Measurements from ENCODE around the gene TMEM30A.

The TMEM30A gene

GRCh38 chr6:75284632-75285282 is at the start of gene TMEM30A:
TMEM30A (minus strand) TSS chr6:75284792; CDS start chr6:75284638, 154 bp downstream.
- peak; percentile 94 for DNase-seq

DNA sequence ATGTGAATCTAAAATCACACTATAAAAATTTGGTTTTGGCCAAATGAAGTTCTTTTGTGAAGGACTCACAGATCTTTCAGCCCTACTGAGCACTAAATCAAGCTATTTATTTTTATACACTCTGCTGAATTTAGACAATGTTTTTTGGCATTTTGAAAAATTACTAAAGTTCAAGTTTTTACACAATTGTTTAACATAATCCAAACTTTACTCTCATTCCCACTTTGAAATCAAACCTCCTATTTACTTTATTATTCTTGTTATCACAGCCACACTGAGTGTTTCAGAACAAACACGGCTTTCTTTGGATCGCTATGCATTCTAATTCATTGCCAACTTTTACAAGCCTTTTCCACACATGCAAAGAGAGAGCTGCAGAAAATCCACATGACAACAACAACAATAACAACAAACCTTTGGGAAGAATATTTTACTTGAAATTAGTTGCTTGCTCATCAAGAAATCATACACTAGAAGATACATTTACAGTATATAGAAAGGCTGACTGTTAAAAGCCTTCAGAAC is 49.1 kb upstream of the TMEM30A start:
- no peak for DNase-seq

DNA sequence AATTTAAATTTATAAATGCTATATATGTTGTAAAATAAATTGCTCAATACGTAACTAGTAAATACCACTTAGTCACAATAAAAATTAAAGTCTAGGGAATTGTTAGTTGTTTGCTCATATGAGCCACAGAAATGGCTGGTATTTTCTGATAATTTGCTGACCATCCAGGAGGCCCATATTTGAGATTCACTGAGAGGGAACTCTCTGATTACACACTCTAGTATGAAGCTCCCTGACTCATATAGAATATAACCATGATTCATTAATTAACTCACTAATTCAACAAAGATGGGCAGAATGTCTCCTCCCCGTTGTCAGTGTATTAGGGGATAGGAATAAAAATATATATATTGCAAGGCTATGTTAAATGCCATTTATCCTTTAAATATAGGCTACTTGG is 46.6 kb upstream of the TMEM30A start:
- DNase-seq, result no peak

- DNase-seq, result no peak
These were observed 45.1 kb upstream of the TMEM30A start for GRCh38 chr6:75329703-75330102.

DNA sequence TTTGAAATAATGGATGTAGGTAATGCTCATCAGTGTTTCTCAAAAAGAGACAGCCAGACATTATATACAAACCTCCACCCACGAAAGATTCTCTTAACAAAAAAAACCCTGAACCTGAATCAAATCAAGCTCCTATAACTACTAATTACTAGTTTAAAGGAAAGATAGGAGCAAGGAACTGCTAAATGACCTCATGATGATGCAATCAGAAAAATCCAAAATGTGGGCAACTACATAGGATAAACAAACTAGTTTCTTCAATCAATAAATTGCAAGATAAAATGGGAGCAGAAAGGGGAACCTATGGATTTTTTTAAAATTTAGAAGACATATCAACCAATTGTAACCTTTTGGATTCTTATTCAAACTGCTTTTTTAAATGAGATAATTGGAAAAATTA is 43.2 kb upstream of the TMEM30A start:
- no peak for DNase-seq

GRCh38 chr6:75326557-75327258 is 42.1 kb upstream of the TMEM30A start:
- no peak for DNase-seq

DNA sequence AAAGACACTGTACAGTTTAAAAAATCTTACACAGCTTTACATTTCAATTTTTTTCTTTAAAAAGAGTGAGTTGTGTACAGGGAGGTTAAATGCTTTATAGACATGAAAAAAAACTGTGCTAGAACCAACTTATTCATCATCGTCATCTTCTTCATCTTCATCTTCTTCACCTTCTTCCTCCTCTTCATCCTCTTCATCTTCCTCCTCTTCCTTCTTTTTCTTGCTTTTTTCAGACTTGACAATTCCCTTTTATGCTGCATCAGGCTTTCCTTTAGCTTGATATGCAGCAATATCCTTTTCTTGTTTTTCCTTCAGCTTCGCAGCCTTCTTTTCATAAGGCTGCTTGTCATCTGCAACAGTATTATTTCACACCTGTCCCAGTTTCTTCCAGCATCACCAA is 34.3 kb upstream of the TMEM30A start:
- DNase-seq, result no peak

DNA sequence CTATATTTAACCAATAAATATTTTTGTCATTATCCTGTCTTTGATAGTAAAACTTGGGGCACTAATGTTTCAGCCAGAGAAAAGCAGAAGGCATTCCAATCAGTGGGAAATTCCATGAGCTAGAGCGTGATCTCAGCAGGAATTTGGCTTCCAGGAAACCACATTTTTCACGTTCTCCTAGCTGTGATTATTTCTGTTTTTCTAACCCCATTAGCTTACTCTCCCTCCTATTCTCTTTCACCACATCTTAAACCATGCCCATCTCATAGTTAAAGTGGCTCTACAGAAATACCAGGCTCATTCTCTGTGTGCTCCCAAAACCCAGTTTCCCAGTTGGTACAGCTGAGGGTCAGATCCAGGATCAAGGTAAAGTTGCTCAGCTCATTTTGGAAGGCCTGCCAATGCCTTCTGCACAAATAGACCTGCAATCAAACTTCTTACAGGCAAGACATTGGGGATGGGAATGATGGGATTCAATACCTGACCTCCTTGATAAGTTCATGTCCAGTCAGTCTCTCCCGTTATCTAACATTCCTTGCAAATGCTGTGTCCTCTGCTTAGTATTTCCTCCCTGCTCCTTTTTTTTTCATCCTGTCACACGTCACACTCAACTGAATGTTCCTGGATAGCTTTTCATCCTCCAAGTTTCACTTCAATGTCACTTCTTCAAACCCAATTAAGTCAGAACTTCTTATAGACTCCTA is 33.1 kb upstream of the TMEM30A start:
- no peak for DNase-seq

- no peak for DNase-seq
These were observed 31.4 kb upstream of the TMEM30A start for GRCh38 chr6:75315978-75316377.

- DNase-seq, result no peak
These were observed 23.8 kb upstream of the TMEM30A start for GRCh38 chr6:75308250-75308988.

GRCh38 chr6:75307364-75308004 is 22.9 kb upstream of the TMEM30A start:
- no peak for DNase-seq

DNA sequence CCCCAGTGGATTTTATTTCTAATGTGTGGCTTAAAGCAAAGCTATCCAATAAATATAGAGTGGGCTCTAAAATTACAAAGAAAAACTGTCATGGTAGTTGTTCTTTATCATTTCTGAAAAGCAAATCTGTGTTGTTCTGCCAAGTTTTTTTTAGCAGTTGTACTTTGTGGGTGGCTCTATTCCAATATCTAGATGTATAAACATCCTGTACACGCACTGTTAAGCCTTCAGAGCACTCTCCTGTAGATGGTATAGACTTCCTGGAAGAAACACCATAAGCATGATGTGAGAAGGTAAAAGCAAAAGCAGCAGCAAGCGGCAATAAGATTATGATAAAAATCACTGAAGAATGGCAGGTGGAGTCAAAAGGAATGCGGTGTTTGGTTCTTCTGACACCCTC is 21.5 kb upstream of the TMEM30A start:
- no peak for DNase-seq

DNA sequence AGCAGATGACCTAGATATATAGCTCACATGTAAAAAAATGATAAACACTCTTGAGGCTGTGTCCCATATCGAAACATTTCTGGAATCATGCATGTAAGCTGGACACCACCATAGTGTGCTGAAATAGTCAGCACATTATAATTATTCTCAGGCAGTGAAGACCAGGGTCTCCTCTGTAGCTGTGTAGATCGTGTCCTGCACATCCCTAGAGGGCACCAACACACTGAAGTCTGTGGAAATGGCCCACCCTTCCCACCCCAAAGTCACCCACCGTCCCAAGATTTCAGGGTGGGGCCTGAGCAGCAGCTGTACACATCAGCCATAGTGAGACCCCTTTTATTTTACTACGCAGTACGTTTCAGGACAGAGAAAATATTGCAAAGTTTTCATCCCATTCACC is 21.0 kb upstream of the TMEM30A start:
- no peak for DNase-seq

DNA sequence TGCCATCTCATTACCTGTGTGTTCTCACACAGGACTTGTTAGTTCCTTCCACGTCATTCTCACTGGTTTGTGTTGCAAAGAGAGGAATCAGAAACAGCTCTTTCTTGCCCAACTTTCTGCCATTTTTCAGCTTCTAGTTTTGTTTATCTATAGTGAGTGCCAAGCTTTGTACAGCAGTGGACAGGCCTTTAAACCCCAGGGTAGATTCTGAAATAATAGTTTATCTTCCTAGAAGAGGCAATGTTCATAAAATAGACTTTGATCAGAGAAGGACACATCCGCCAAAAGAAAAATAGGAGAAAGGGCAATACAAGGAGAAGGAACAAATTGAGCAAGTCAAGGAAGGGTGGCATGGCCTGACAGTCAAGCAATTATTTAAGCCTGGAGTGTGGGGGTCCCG is 17.7 kb upstream of the TMEM30A start:
- no peak for DNase-seq

- DNase-seq, result no peak
These were observed 16.9 kb upstream of the TMEM30A start for GRCh38 chr6:75301537-75301936.

DNA sequence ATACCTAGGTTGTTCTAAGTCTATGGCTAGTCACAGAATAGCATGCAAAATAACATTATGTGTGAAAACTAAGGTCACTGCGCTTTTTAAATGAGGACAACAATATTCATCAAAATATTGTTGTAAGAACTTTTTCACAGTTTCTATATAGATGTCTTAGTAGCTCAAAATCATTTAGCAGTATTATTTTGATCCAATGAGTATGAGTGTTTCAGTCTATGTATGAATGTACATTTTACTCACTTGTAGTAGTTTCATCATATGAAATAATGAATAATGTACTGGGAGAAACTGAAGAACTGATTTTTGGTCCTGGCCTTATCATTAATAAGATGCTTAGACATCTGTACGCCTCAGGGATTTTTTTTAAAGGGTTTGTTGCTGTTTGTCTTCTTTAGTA is 16.5 kb upstream of the TMEM30A start:
- DNase-seq, result no peak

GRCh38 chr6:75300531-75300855 is 15.9 kb upstream of the TMEM30A start:
- no peak for DNase-seq

GRCh38 chr6:75299801-75300530 is 15.4 kb upstream of the TMEM30A start:
- DNase-seq, result no peak

GRCh38 chr6:75296811-75297779 is 12.5 kb upstream of the TMEM30A start:
- peak; percentile 32 for DNase-seq

DNA sequence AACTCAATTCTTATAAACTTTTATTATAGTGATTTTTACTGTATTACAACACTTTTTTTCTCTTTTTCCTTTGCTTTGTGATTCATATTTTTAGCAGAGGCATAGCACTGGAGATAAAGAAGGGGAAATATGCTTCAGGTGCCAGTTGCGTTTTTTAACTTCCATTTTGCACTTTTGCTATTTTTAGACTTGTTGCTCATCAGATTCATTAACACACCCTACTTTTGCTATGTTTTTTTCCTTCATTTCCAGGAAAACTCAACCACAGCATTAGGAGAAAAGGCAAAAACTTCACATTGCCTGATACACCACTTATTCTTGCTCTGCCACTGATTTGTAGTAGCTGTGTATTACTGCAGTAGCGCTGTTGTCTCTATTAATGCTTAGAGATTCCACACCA is 8.0 kb upstream of the TMEM30A start:
- no peak for DNase-seq

GRCh38 chr6:75291744-75292143 is 7.2 kb upstream of the TMEM30A start:
- no peak for DNase-seq
